Spinal cord (tissue), 10 donors: ENCODE measurements around the gene NEK6. TPM values are rescaled to one million over a fixed set of nuclear protein-coding genes. Genes with fewer than 3 reads are reported as not detected.
A peak's percentile ranks its signal among the peaks of the same experiment; 100 is the strongest.
"Not testable (repeated sequence)": the region's sequence is repeated elsewhere in the genome, so short reads cannot be mapped to it uniquely, and the experiment has no call there.

Source experiments
- DNase-seq, 6 donors: peaks; one replicate each; pipeline versions ENCODE4 v3.0.0 to v3.0.0-alpha.2; 2013 to 2015; ENCODE audit warnings: low spot score in 6 of 6, low read depth in 4 of 6
- H3K27ac ChIP-seq: one replicate; pipeline ENCODE4 v1.5.1; 2013; ENCODE audit warnings: low read depth, low read length, control low read depth
- H3K27me3 ChIP-seq: one replicate; pipeline ENCODE4 v1.6.1; 2013; ENCODE audit warnings: low read length; ENCODE audit not compliant: control insufficient read depth, insufficient read depth
- H3K36me3 ChIP-seq: one replicate; pipeline ENCODE4 v1.6.1; 2013; ENCODE audit warnings: low read length; ENCODE audit not compliant: control insufficient read depth, insufficient read depth
- H3K4me1 ChIP-seq: one replicate; pipeline ENCODE4 v1.6.1; 2013; ENCODE audit warnings: low read length; ENCODE audit not compliant: control insufficient read depth, insufficient read depth
- H3K4me3 ChIP-seq: one replicate; pipeline ENCODE4 v1.5.1; 2013; ENCODE audit warnings: low read depth, low read length, control low read depth
- H3K9me3 ChIP-seq: one replicate; pipeline ENCODE4 v1.6.1; 2013; ENCODE audit warnings: low read length; ENCODE audit not compliant: control insufficient read depth, insufficient read depth
- WGBS: methylation state at CpG from one replicate; pipeline ENCODE4 v1.1.5; 2013; ENCODE audit warnings: missing lambda C conversion rate; ENCODE audit not compliant: insufficient coverage; 5-methylcytosine and 5-hydroxymethylcytosine counted together
- polyA plus RNA-seq, 2 donors: library from polyadenylated mRNA; unstranded; fragments of 120-200 nt; gene quantifications; one replicate each; pipeline ENCODE4 v1.2.1, GENCODE V29; 2013; ENCODE audit not compliant: insufficient read length in 2 of 2
- total RNA-seq, 2 donors: library from RNA; depleted of rRNA in 1 of 2; stranded (reverse); fragments of 120-200 nt in 1 of 2; fragments of >200 nt in 1 of 2; gene quantifications; one replicate each; pipeline versions ENCODE4 v1.2.3 to v1.2.4, GENCODE V29; 2013 to 2014
- donor health status: healthy.

Gene NEK6
- total and polyA plus RNA-seq, 4 donors: 26.1 to 39.0 (median 30.4) TPM

DNA sequence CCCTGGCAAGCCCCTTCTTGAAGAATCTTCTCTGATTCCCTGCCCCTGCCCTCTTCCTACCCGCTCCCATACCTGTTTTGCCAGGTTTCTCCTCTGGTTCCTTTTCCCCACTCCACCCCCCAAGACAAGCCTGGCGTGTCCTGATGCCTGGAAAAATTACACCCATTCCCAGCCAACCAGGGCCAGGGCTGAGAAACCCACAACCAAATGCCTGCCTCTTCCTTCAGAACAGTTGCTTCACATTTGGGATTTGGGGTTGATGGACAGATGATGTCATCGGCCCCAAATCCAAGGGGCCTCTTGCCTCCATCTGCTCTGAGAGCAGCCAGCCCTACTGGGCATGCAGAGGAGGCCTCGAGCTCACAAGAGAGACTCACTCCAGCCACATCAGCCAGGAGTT is 8.8 kb upstream of the NEK6 start:
- Histone ChIP-seq H3K4me3 (no peak overlapping the region), H3K4me1 (peaks cover 9% of the 10 kb centered on the region), H3K9me3 (no peaks in the 10 kb centered on the region), H3K27me3 (no peaks in the 10 kb centered on the region), H3K36me3 (no peaks in the 10 kb centered on the region), H3K27ac (no peak overlapping the region)
- 95% methylated on average over 2 of the region's 4 CpGs for WGBS
- DNase-seq: no peak

GRCh38 chr9:124251204-124251603 is 6.5 kb upstream of the NEK6 start:
- H3K9me3 ChIP-seq: no peaks in the 10 kb centered on the region
- H3K36me3 ChIP-seq: no peaks in the 10 kb centered on the region
- H3K27me3 ChIP-seq: no peaks in the 10 kb centered on the region
- 33% methylated on average over 4 of the region's 4 CpGs for WGBS
- no peak overlapping the region for H3K4me3 ChIP-seq
- H3K27ac ChIP-seq: no peak overlapping the region
- H3K4me1 ChIP-seq: peaks cover 9% of the 10 kb centered on the region
- DNase-seq: peak in 1 of 6 donors; percentile 55

DNA sequence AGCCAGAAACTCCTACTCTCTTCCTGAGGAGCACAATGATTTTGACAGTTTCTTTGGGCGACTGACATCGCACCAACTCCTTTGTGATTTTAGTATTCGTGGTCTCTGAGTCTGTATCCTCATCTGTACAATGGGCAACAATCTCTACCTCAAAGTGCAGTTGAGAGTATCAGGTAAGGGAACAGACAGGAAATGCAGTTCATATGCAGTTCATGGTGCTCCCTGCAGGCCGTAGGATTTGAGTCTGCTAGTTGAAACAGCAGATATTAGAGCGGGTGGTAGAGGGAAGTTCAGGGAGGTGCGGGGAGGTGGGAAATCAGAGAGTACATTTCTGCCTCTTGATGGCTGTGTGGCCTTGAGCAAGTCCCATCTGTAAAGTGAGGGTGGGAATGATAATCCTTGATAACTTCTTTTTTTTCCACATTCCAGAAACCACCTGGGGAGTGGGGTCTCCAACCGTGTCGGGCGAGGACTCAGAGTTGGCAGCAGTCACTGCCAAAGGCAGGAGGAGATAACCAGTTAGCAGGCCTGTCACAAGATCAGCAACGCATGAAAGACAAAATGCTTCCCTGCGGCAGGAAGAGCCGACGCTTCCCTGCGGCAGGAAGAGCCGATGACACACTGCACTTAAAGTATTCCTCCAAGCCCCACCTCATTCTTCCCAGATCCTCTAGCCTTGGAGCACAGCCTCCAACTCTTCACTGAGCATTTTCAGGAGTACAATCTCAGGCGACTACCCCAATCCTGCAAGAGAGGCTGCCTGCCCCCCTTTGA is 6.0 kb upstream of the NEK6 start:
- peak in 1 of 6 donors; percentile 45 for DNase-seq
- Histone ChIP-seq H3K27me3 (no peaks in the 10 kb centered on the region), H3K4me1 (peaks cover 14% of the 10 kb centered on the region), H3K9me3 (no peaks in the 10 kb centered on the region), H3K36me3 (no peaks in the 10 kb centered on the region), H3K4me3 (no peak overlapping the region), H3K27ac (peak overlapping the region; percentile 12)
- 57% methylated on average over 11 of the region's 16 CpGs for WGBS

DNA sequence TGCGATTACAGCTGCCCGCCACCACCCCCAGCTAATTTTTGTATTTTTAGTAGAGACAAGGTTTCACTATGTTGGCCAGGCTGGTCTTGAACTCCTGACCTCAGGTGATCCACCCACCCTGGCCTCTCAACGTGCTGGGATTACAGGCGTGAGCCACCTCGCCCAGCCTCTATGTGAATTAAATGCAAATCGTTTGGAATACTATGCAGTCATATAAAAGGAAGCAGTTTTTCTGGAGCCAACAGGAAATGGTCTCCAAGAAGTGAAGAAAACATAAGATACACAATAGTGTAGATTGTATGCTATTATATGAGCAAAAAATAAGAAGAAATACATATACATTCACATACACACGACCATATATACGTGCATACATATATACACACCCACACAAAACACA is 4.9 kb upstream of the NEK6 start:
- H3K27ac ChIP-seq, DNase-seq, H3K9me3 ChIP-seq, H3K27me3 ChIP-seq, H3K36me3 ChIP-seq, H3K4me3 ChIP-seq: not testable (repeated sequence)
- WGBS: no CpG with 5 or more reads among the region's 8 CpGs
- peaks cover 22% of the 10 kb centered on the region for H3K4me1 ChIP-seq

DNA sequence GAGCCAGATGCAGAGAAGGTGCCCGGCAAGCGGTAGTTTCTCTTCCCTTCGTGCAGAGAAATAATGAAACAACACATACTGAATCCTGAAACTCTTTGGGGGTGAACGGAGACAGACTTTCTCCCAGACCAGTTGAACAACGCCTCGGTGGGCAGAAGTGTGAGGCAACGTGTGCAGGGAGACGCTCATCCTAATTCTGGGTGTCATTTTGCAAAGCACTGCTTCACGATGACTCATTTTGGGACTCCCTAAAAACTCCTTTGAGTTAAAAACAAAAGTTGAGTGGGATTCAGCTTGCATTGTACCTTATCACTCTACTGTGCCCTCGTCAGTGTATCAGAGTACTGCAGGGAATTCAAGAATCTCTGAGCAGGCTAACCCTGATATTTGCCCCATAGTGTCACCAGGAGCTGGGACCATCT is 3.5 kb upstream of the NEK6 start:
- Histone ChIP-seq H3K27ac (no peak overlapping the region), H3K36me3 (no peaks in the 10 kb centered on the region), H3K4me3 (no peak overlapping the region), H3K4me1 (peaks cover 34% of the 10 kb centered on the region), H3K9me3 (no peaks in the 10 kb centered on the region), H3K27me3 (no peaks in the 10 kb centered on the region)
- no peak for DNase-seq
- 78% methylated on average over 7 of the region's 10 CpGs for WGBS

- Histone ChIP-seq H3K4me1 (peaks cover 43% of the 10 kb centered on the region), H3K27me3 (no peaks in the 10 kb centered on the region), H3K4me3 (no peak overlapping the region), H3K36me3 (no peaks in the 10 kb centered on the region), H3K9me3 (no peaks in the 10 kb centered on the region), H3K27ac (no peak overlapping the region)
- 80% methylated on average over 1 of the region's 3 CpGs for WGBS
- no peak for DNase-seq
Measured at GRCh38 chr9:124255222-124255621, 2.5 kb upstream of the NEK6 start.

- Histone ChIP-seq H3K9me3 (no peaks in the 10 kb centered on the region), H3K27me3 (no peaks in the 10 kb centered on the region), H3K27ac (no peak overlapping the region), H3K36me3 (no peaks in the 10 kb centered on the region), H3K4me3 (no peak overlapping the region), H3K4me1 (peaks cover 54% of the 10 kb centered on the region)
- 57% methylated on average over 9 of the region's 11 CpGs for WGBS
- peak in 1 of 6 donors; percentile 63 for DNase-seq
Measured at GRCh38 chr9:124256517-124257069, 1.2 kb upstream of the NEK6 start.

DNA sequence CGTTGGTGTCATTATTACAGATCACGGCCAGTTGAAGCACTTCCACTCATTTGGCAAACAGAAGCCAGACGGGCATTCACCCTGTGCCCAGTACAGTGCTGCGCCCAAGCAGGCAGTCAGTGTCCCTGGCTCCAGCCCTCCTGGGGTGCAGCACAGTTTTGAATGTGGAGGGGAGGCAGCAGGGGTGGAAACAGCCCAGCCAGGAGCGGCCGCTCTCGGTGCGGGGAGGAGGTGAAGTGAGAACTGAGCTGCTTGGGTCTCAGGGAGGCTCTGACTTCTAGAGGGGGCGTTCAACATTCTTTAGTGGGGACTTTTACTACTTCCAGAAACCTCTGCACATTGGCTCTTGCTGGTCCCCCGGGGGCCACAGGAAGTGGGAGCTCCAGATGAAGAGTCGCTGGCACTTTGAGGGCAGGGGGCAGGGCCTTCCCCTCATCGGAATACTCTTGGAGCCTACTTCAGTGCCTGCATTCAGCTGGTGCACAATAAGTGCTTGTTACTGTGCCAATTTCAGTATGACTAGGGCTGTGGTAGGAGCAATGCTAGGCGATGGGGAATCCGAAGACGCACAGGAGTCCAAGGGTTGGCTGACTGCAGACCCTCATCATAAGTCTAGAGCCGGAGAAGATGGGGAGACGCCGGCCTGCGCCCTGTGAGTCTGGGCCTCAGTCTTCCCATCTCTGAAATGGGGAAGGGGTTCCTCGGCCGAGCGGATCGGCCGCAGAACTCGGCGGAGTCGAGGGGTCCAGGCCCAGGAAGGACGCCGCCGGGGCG is 492 bp upstream of the NEK6 start:
- Histone ChIP-seq H3K4me3 (peak overlapping the region; percentile 44), H3K36me3 (no peaks in the 10 kb centered on the region), H3K27me3 (no peaks in the 10 kb centered on the region), H3K9me3 (no peaks in the 10 kb centered on the region), H3K27ac (peak overlapping the region; percentile 57), H3K4me1 (peaks cover 55% of the 10 kb centered on the region)
- peak in 1 of 6 donors; percentile 57 for DNase-seq
- WGBS: 39% methylated on average over 30 of the region's 31 CpGs

DNA sequence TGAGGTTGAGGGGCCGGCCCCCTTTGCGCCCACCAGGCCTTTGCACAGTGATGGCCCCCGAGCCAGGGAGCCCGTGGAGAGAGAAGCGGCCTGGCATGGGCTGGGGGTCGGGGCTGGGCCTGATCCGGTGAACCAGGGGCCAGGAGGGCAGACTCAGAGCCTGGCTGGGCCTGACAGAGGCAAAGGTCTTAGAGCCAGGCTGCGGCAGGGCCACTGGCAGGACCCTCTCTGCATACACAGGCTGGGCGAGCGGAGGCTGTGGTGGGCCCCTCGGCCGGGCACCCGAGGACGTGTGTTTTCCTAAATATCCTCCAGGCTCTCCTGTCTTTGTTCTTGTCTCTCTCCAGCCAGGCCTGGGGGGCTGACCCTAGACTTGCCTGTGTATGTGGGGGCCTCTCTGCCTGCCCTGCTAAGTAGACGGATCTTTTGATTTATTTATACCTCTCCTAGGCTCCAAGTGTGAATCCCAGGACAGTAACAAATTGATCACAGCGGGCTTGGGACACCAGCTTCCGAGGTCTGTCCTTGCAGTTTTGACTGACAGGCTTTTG is 933 bp downstream of the NEK6 start:
- Histone ChIP-seq H3K27ac (peak overlapping the region; percentile 96), H3K4me3 (peak overlapping the region; percentile 87), H3K4me1 (peaks cover 69% of the 10 kb centered on the region), H3K36me3 (peaks cover 5% of the 10 kb centered on the region), H3K27me3 (no peaks in the 10 kb centered on the region), H3K9me3 (no peaks in the 10 kb centered on the region)
- 4% methylated on average over 16 of the region's 17 CpGs for WGBS
- peak in 2 of 6 donors; percentile 32 to 59 for DNase-seq
